Raji (cell line): ENCODE data around the gene NUAK1.

ENCODE experiments used
- POLR2A ChIP-seq: IDR thresholded peaks from 2 replicates; pipeline ENCODE4 v1.6.1; 2011; ENCODE audit warnings: low read depth, low read length, control low read depth; ENCODE audit not compliant: insufficient read depth

The NUAK1 gene

GRCh38 chr12:106113042-106113441 lies 25.7 kb downstream of the NUAK1 start:
- no peak for TF ChIP-seq POLR2A

- TF ChIP-seq POLR2A: no peak
Observed at GRCh38 chr12:106112145-106112821, 26.5 kb downstream of the NUAK1 start.

GRCh38 chr12:106110626-106111300 lies 28.0 kb downstream of the NUAK1 start:
- no peak for TF ChIP-seq POLR2A

GRCh38 chr12:106109168-106109910 lies 29.4 kb downstream of the NUAK1 start:
- no peak for TF ChIP-seq POLR2A

- no peak for TF ChIP-seq POLR2A
Observed at GRCh38 chr12:106108185-106108835, 30.4 kb downstream of the NUAK1 start.

GRCh38 chr12:106107566-106107965 lies 31.2 kb downstream of the NUAK1 start:
- no peak for TF ChIP-seq POLR2A

GRCh38 chr12:106106892-106107291 lies 31.9 kb downstream of the NUAK1 start:
- TF ChIP-seq POLR2A: no peak

- TF ChIP-seq POLR2A: no peak
Observed at GRCh38 chr12:106106061-106106566, 32.6 kb downstream of the NUAK1 start.

- TF ChIP-seq POLR2A: no peak
Observed at GRCh38 chr12:106101803-106102202, 37.0 kb downstream of the NUAK1 start.

- no peak for TF ChIP-seq POLR2A
Observed at GRCh38 chr12:106098691-106099200, 40.0 kb downstream of the NUAK1 start.

- TF ChIP-seq POLR2A: no peak
Observed at GRCh38 chr12:106097011-106097410, 41.7 kb downstream of the NUAK1 start.

- no peak for TF ChIP-seq POLR2A
Observed at GRCh38 chr12:106096376-106096775, 42.4 kb downstream of the NUAK1 start.

- TF ChIP-seq POLR2A: no peak
Observed at GRCh38 chr12:106094304-106094703, 44.5 kb downstream of the NUAK1 start.

GRCh38 chr12:106093246-106093645 lies 45.5 kb downstream of the NUAK1 start:
- no peak for TF ChIP-seq POLR2A

GRCh38 chr12:106091446-106091820 lies 47.3 kb downstream of the NUAK1 start:
- no peak for TF ChIP-seq POLR2A

- TF ChIP-seq POLR2A: no peak
Observed at GRCh38 chr12:106090591-106091445, 47.9 kb downstream of the NUAK1 start.
